Upper lobe of right lung (tissue), 1 donor: ENCODE results near the gene ZNF616. TPM values are rescaled to one million over a fixed set of nuclear protein-coding genes. Genes with fewer than 3 reads are reported as not detected.

ENCODE experiments used
- ATAC-seq: fragments of 200-7000 bp; cut with Tn5 transposase; one replicate; pipeline ENCODE4 v1.9.1; 2020; ENCODE audit warnings: mild to moderate bottlenecking, moderate library complexity
- DNase-seq: peaks from one replicate; pipeline ENCODE4 v3.0.0-alpha.2; 2020
- H3K27ac ChIP-seq: fragments of 200-600 bp; one replicate; pipeline ENCODE4 v1.8.0; 2022
- H3K27me3 ChIP-seq: fragments of 200-600 bp; one replicate; pipeline ENCODE4 v1.8.0; 2022; ENCODE audit warnings: mild to moderate bottlenecking
- H3K36me3 ChIP-seq: fragments of 200-600 bp; one replicate; pipeline ENCODE4 v1.8.0; 2022
- H3K4me1 ChIP-seq: fragments of 200-600 bp; one replicate; pipeline ENCODE4 v1.8.0; 2022
- H3K4me3 ChIP-seq: fragments of 200-600 bp; one replicate; pipeline ENCODE4 v1.8.0; 2022; ENCODE audit warnings: mild to moderate bottlenecking
- H3K9me3 ChIP-seq: fragments of 200-600 bp; one replicate; pipeline ENCODE4 v1.8.0; 2022
- intact Hi-C: fragments of 100-400 bp; cut with DNase I; formaldehyde crosslinking; loops from one replicate; pipeline ENCODE4 v1.11.0; 2022
- total RNA-seq: library from RNA; stranded (reverse); fragmentation: NEBNext Ultra II Directional; extraction: Animal tissue kit (Norgen Biotek cat#: 25700); gene quantifications from one replicate; pipeline ENCODE4 v1.2.1, GENCODE V29; 2021
- TF ChIP-seq, protein P1 (sequence below): fragments of 200-600 bp; IDR thresholded peaks from one replicate; pipeline ENCODE4 v1.8.0; 2022; ENCODE audit warnings: antibody characterized with exemption
- donor health status: DM: no; HTN: yes; CAD: no; lungs with severe emphysema.

Gene ZNF616
- total RNA-seq, 1 donor from 2014 or later = 9.5 TPM

GRCh38 chr19:52142001-52142595 lies 2.4 kb upstream of the ZNF616 start:
- Histone ChIP-seq H3K9me3 (no peaks in the 10 kb centered on the region), H3K4me3 (no peak overlapping the region), H3K27ac (no peak overlapping the region), H3K27me3 (no peaks in the 10 kb centered on the region), H3K36me3 (no peaks in the 10 kb centered on the region), H3K4me1 (peaks cover 15% of the 10 kb centered on the region)
- intact Hi-C loops = no loop called here
- TF ChIP-seq, protein P1, sequence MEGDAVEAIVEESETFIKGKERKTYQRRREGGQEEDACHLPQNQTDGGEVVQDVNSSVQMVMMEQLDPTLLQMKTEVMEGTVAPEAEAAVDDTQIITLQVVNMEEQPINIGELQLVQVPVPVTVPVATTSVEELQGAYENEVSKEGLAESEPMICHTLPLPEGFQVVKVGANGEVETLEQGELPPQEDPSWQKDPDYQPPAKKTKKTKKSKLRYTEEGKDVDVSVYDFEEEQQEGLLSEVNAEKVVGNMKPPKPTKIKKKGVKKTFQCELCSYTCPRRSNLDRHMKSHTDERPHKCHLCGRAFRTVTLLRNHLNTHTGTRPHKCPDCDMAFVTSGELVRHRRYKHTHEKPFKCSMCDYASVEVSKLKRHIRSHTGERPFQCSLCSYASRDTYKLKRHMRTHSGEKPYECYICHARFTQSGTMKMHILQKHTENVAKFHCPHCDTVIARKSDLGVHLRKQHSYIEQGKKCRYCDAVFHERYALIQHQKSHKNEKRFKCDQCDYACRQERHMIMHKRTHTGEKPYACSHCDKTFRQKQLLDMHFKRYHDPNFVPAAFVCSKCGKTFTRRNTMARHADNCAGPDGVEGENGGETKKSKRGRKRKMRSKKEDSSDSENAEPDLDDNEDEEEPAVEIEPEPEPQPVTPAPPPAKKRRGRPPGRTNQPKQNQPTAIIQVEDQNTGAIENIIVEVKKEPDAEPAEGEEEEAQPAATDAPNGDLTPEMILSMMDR = no peak
- ATAC-seq = no peak
- no peak for DNase-seq

- TF ChIP-seq, protein P1 = no peak
- intact Hi-C loops = no loop called here
- no peak overlapping the region for H3K27ac ChIP-seq
- no peaks in the 10 kb centered on the region for H3K27me3 ChIP-seq
- H3K36me3 ChIP-seq = no peaks in the 10 kb centered on the region
- H3K4me1 ChIP-seq = peaks cover 15% of the 10 kb centered on the region
- ATAC-seq = no peak
- no peak overlapping the region for H3K4me3 ChIP-seq
- no peaks in the 10 kb centered on the region for H3K9me3 ChIP-seq
- no peak for DNase-seq
Observed at GRCh38 chr19:52141203-52141602, 1.5 kb upstream of the ZNF616 start.

DNA sequence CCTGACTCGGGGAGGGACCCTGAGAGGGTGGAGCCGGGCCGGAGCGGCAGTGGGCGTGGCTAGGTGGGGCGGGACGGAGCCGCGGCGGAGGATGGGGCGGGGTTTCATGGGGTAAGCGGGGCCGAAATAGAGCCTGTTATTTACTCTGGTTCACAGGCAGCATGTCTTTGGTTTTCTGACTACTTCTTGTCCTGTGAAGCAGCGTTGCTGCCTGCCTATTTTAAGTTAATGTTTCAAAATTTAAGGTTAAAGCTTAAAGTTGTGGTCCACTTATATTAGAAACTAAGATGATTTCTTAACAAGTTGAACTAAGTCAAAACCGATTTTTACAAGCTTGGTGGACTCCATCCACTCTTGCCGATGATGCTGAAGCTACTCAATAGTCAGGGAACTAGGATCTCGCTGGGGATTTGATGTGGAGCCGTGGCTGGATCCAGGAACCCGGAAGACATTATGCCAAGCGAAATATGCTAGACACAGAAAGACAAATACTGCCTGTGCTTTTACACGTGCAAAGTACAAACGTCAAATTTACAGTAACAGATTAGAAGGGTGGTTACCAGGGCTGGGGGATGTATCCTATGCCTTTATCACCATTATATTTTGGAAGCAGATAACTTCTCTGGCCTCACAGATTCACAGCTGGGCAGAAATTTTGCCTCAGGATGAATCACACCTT lies 433 bp upstream of the ZNF616 start:
- TF ChIP-seq, protein P1 = no peak
- intact Hi-C loops = no loop called here
- H3K27me3 ChIP-seq = no peaks in the 10 kb centered on the region
- peaks cover 15% of the 10 kb centered on the region for H3K4me1 ChIP-seq
- H3K9me3 ChIP-seq = no peaks in the 10 kb centered on the region
- no peak for DNase-seq
- H3K27ac ChIP-seq = peak overlapping the region; percentile 93
- H3K4me3 ChIP-seq = peak overlapping the region; percentile 89
- ATAC-seq = peak; percentile 100
- H3K36me3 ChIP-seq = no peaks in the 10 kb centered on the region

GRCh38 chr19:52138983-52139251 lies 821 bp downstream of the ZNF616 start:
- DNase-seq = no peak
- TF ChIP-seq, protein P1 = no peak
- Histone ChIP-seq H3K4me3 (peak overlapping the region; percentile 89), H3K36me3 (no peaks in the 10 kb centered on the region), H3K27me3 (no peaks in the 10 kb centered on the region), H3K4me1 (peaks cover 15% of the 10 kb centered on the region), H3K9me3 (no peaks in the 10 kb centered on the region), H3K27ac (peak overlapping the region; percentile 93)
- intact Hi-C loops = loop anchor here (5.0 kb wide), 1 partner anchor 98 kb away; no protein-coding TSS in a partner anchor
- ATAC-seq = no peak

GRCh38 chr19:52138278-52138982 lies 1.3 kb downstream of the ZNF616 start:
- Histone ChIP-seq H3K9me3 (no peaks in the 10 kb centered on the region), H3K4me3 (peak overlapping the region; percentile 89), H3K27me3 (no peaks in the 10 kb centered on the region), H3K27ac (peak overlapping the region; percentile 93), H3K36me3 (no peaks in the 10 kb centered on the region), H3K4me1 (peaks cover 15% of the 10 kb centered on the region)
- DNase-seq = no peak
- intact Hi-C loops = loop anchor here (5.0 kb wide), 1 partner anchor 99 kb away; no protein-coding TSS in a partner anchor
- ATAC-seq = no peak
- TF ChIP-seq, protein P1 = no peak
